ENCODE data around the gene SNX30. TPM values are rescaled to one million over a fixed set of nuclear protein-coding genes. Genes with fewer than 3 reads are reported as not detected.

The SNX30 gene, protein sequence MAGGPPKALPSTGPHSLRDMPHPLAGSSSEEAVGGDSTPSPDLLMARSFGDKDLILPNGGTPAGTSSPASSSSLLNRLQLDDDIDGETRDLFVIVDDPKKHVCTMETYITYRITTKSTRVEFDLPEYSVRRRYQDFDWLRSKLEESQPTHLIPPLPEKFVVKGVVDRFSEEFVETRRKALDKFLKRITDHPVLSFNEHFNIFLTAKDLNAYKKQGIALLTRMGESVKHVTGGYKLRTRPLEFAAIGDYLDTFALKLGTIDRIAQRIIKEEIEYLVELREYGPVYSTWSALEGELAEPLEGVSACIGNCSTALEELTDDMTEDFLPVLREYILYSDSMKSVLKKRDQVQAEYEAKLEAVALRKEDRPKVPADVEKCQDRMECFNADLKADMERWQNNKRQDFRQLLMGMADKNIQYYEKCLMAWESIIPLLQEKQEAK
- 3.7 to 5.3 TPM (median 5.2 TPM) in 5 replicates for total RNA-seq (2022; extraction: Qiagen RNA extraction; ENCODE audit: low read depth)

DNA sequence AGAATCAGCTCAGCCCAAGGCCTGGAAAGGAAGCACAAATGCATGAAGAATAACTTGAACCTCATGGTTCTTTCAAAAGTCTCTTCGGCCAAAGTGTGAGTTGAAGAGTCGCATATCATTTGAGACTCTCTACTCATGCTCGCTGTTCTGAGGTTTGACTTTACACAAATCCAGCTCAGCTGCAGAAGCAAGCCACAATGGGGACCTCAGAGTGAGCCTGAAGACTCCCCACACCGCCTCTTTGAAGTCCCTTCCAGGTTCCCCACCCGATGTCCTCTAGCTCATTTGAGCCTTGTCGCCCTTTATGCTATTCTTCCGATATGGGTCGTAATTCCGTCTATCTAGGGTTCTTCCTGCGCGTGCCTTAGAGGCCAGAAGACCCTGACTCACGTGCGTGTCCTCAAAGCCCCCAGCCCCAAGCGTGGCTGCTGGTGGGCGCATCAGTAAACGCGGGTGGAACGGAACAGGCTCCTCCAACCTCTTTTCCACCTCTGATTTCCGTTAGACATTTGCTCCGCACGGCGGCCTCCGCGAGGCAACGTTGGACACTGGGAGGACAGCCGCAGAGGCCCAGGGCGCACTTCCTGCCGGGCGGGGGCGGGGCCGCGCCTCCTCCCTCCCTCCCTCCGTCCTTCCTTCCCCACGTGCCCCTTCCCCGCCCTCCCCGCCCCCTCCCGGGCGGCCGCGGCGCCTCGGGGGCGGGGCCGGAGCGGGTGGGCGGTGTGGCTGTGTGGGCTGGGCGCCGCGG, at the start of gene SNX30:
TSS of gene SNX30 (plus strand) at position 745 of the 748 bp plus-strand sequence. CDS start 242 bp downstream, outside the sequence.

DNA sequence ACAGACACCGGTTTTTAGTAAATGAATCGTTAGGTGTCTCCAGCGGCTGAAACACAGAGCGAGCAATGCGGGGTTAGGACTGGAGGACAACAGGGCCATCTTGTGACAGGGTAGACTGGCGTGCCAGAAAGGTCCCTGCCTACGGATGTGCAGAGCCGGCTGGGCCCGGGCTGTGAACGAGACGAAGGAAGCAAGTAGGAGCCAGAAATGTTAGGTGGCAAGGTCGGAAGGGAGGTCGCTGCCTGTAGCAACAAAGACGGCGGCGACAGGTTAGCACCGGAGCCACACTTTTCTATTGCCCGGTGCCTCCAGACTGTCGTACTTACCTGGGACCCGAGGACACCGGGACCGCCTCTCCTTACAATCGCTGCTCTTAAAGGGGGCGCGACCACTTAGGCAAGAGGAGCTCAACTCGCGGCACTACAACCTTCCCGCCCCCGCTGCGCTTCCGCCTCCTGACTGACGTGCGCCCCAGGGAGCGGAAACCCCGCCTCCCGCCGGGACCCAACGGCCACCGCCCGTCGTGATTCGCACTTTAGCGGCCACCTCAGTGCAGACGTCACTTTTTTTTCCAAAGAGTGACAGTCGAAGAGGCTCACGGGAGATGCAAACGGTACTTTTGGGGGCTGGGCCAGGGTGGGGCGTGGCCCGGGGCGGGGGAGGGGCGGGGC, 32.8 kb upstream of the SNX30 start, which contains the start of gene INIP:
TSS of gene INIP (minus strand) at position 457 of the 671 bp plus-strand sequence. CDS start 1,632 bp downstream, outside the sequence.

DNA sequence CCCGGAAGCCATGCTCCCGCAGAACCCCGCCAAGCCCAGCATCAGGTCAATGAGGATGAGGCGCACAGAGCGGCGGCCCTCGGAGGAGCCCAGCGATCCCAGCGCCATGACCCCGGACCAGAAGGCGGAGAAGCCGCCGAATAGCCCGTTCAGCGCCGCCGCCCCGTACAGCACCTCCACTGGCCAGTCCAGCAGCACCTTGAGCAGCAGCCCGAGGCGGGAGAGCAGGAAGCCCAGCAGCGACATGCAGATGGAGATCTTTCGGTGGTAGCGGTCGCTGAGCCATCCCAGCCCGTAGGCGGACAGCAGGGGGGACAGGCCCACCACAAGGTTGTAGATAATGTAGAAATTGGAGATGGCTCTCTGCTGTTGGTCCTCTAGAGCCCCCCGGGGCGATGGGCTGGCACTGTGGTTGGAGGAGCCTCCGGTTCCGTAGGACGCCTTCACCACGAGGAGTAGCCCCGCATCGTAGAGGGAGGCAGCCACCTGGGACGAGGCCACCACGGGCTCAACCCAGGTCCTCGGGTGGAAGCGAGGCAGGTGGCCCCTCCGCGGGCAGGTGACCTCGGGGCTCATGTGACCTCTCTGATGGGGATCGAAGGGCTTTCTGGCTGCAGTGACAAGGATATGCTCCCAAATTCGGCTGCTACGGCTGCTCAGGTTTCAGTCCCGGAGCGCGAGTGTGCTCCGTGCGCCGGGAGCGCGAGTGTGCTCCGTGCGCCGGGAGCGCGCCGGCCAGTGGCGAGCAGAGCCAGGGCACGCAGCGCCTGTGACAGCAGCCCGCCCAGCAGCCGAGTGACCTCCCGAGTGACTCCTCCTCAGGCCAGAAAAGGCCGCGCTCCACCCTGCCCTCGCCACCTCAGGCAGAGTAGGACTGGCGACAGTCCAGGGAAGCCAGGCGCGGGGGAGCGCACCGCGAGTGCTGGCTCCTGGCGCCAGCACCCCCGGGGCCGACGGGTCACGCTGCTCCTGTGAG, 139.8 kb downstream of the SNX30 start, which contains the start of gene SLC46A2:
TSS of gene SLC46A2 (minus strand) at position 771 of the 976 bp plus-strand sequence. CDS start at position 576, 195 bp downstream.

Other genes starting within 250 kb of the SNX30 start
- gene INIP, start 32.6 kb upstream of the SNX30 start, total RNA-seq (2022; extraction: Qiagen RNA extraction; ENCODE audit: low read depth) = 14.1 to 21.5 TPM (median 16.5 TPM) in 5 replicates
- not detected in 5 replicates for gene SLC46A2, start 140.1 kb downstream of the SNX30 start, total RNA-seq (2022; extraction: Qiagen RNA extraction; ENCODE audit: low read depth)

Data from A549 treated with ZK216348 at 1 μM for 4 hours (cell line).